H9 (cell line): ENCODE measurements around the gene PHKA2. TPM values are rescaled to one million over a fixed set of nuclear protein-coding genes. Genes with fewer than 3 reads are reported as not detected.
A peak's percentile ranks its signal among the peaks of the same experiment; 100 is the strongest.

ENCODE experiments used
- DNase-seq: peaks from one replicate; pipeline ENCODE4 v3.0.0-alpha.2; 2017
- H2AFZ ChIP-seq: one replicate; pipeline ENCODE4 v1.6.1; 2013; ENCODE audit warnings: mild to moderate bottlenecking, low read length, control low read depth, moderate library complexity
- H2AK5ac ChIP-seq: 2 replicates; pipeline ENCODE4 v1.6.1; 2013; ENCODE audit warnings: low read length, control low read depth, mixed read lengths; ENCODE audit not compliant: insufficient read length
- H2BK120ac ChIP-seq: one replicate; pipeline ENCODE4 v1.6.1; 2013; ENCODE audit warnings: low read depth, mild to moderate bottlenecking, low read length, control low read depth, inconsistent platforms; ENCODE audit not compliant: poor library complexity, severe bottlenecking
- H2BK12ac ChIP-seq: 2 replicates; pipeline ENCODE4 v1.6.1; 2013; ENCODE audit warnings: low read length, control low read depth, mixed read lengths, low read depth; ENCODE audit not compliant: insufficient read length
- H2BK15ac ChIP-seq: 2 replicates; pipeline ENCODE4 v1.6.1; 2013; ENCODE audit warnings: low read depth, low read length, control low read depth
- H2BK20ac ChIP-seq: one replicate; pipeline ENCODE4 v1.6.1; 2013; ENCODE audit warnings: low read depth, mild to moderate bottlenecking, low read length, control low read depth, inconsistent platforms; ENCODE audit not compliant: poor library complexity, severe bottlenecking
- H2BK5ac ChIP-seq: 2 replicates; pipeline ENCODE4 v1.6.1; 2013; ENCODE audit warnings: low read length, control low read depth, mixed read lengths; ENCODE audit not compliant: insufficient read length
- H3K14ac ChIP-seq: 2 replicates; pipeline ENCODE4 v1.6.1; 2013; ENCODE audit warnings: low read length, control low read depth; ENCODE audit not compliant: insufficient read depth
- H3K18ac ChIP-seq: 2 replicates; pipeline ENCODE4 v1.6.1; 2013; ENCODE audit warnings: low read depth, mild to moderate bottlenecking, mixed read lengths, low read length, control low read depth; ENCODE audit not compliant: insufficient read length
- H3K23ac ChIP-seq: 2 replicates; pipeline ENCODE4 v1.6.1; 2013; ENCODE audit warnings: low read length, control low read depth, mixed read lengths, low read depth; ENCODE audit not compliant: insufficient read length
- H3K23me2 ChIP-seq: 2 replicates; pipeline ENCODE4 v1.6.1; 2013; ENCODE audit warnings: low read depth, mild to moderate bottlenecking, mixed read lengths, low read length, control low read depth; ENCODE audit not compliant: insufficient read length, poor library complexity, severe bottlenecking
- H3K27ac ChIP-seq: 2 replicates; pipeline ENCODE4 v1.5.1; 2013; ENCODE audit warnings: low read length, control low read depth, mixed read lengths, low read depth; ENCODE audit not compliant: insufficient read length
- H3K27me3 ChIP-seq: 2 replicates; pipeline ENCODE4 v1.6.1; 2013; ENCODE audit warnings: low read length, control low read depth, inconsistent platforms; ENCODE audit not compliant: insufficient read depth
- H3K4ac ChIP-seq: 2 replicates; pipeline ENCODE4 v1.6.1; 2013; ENCODE audit warnings: low read depth, mild to moderate bottlenecking, control low read depth, inconsistent platforms, low read length, moderate library complexity
- H3K4me1 ChIP-seq: 2 replicates; pipeline ENCODE4 v1.6.1; 2013; ENCODE audit warnings: low read length, control low read depth, inconsistent platforms; ENCODE audit not compliant: insufficient read depth
- H3K4me2 ChIP-seq: 2 replicates; pipeline ENCODE4 v1.6.1; 2013; ENCODE audit warnings: low read length, control low read depth, mixed read lengths; ENCODE audit not compliant: insufficient read length, insufficient read depth
- H3K56ac ChIP-seq: 2 replicates; pipeline ENCODE4 v1.6.1; 2013; ENCODE audit warnings: low read depth, mild to moderate bottlenecking, mixed read lengths, low read length, control low read depth; ENCODE audit not compliant: insufficient read length
- H3K79me1 ChIP-seq: 2 replicates; pipeline ENCODE4 v1.6.1; 2013; ENCODE audit warnings: low read depth, mild to moderate bottlenecking, moderate library complexity, low read length, control low read depth, inconsistent platforms; ENCODE audit not compliant: insufficient read depth, poor library complexity, severe bottlenecking
- H3K79me2 ChIP-seq: 2 replicates; pipeline ENCODE4 v1.6.1; 2013; ENCODE audit warnings: low read length, control low read depth, inconsistent platforms; ENCODE audit not compliant: insufficient read depth
- H3K9ac ChIP-seq: 2 replicates; pipeline ENCODE4 v1.6.1; 2013; ENCODE audit warnings: low read length, control low read depth, mixed read lengths; ENCODE audit not compliant: insufficient read length; ENCODE audit errors: extremely low read depth
- H3K9me3 ChIP-seq: one replicate; pipeline ENCODE4 v1.6.1; 2013; ENCODE audit warnings: low read depth, low read length, inconsistent platforms; ENCODE audit not compliant: control insufficient read depth
- H3T11ph ChIP-seq: one replicate; pipeline ENCODE4 v1.6.1; 2013; ENCODE audit warnings: mild to moderate bottlenecking, low read length, control low read depth, inconsistent platforms
- H4K20me1 ChIP-seq: one replicate; pipeline ENCODE4 v1.6.1; 2013; ENCODE audit not compliant: control insufficient read depth, insufficient read length, insufficient read depth
- H4K5ac ChIP-seq: 2 replicates; pipeline ENCODE4 v1.6.1; 2013; ENCODE audit warnings: low read depth, mild to moderate bottlenecking, mixed read lengths, low read length, control low read depth; ENCODE audit not compliant: insufficient read length
- H4K8ac ChIP-seq: replicated peaks from 2 replicates; pipeline ENCODE4 v1.6.1; 2013; ENCODE audit warnings: low read length, control low read depth, mixed read lengths, low read depth; ENCODE audit not compliant: insufficient read length
- H4K91ac ChIP-seq: 2 replicates; pipeline ENCODE4 v1.6.1; 2013; ENCODE audit warnings: low read depth, mild to moderate bottlenecking, moderate library complexity, mixed read lengths, low read length, control low read depth; ENCODE audit not compliant: insufficient read length
- H3K27ac Mint-ChIP-seq, 3 experiments: 2 replicates in 2 of 3; 3 replicates in 1 of 3; pipeline ENCODE4 v1.8.0; 2020 to 2021; ENCODE audit warnings: mixed read lengths in 3 of 3, mild to moderate bottlenecking in 1 of 3, moderate library complexity in 1 of 3
- H3K27me3 Mint-ChIP-seq: 2 replicates; pipeline ENCODE4 v1.8.0; 2021; ENCODE audit warnings: low read depth, mild to moderate bottlenecking, moderate library complexity, mixed read lengths
- H3K36me3 Mint-ChIP-seq, 3 experiments: 2 replicates in 2 of 3; 3 replicates in 1 of 3; pipeline ENCODE4 v1.8.0; 2020 to 2021; ENCODE audit warnings: low read depth in 3 of 3, mixed read lengths in 3 of 3; ENCODE audit not compliant: insufficient read depth in 1 of 3
- H3K4me1 Mint-ChIP-seq, 2 experiments: 2 replicates each; pipeline ENCODE4 v1.8.0; 2020; ENCODE audit warnings: mixed read lengths in 2 of 2
- H3K4me3 Mint-ChIP-seq, 2 experiments: 2 replicates in 1 of 2; 3 replicates in 1 of 2; pipeline ENCODE4 v1.8.0; 2020 to 2021; ENCODE audit warnings: mild to moderate bottlenecking in 2 of 2, mixed read lengths in 2 of 2, moderate library complexity in 1 of 2
- H3K9me3 Mint-ChIP-seq, 2 experiments: 2 replicates in 1 of 2; 3 replicates in 1 of 2; pipeline ENCODE4 v1.8.0; 2020; ENCODE audit warnings: mild to moderate bottlenecking in 2 of 2, mixed read lengths in 2 of 2, moderate library complexity in 1 of 2
- CTCF ChIP-seq: fragments of 200-600 bp; sonication (generic); conservative IDR thresholded peaks from 3 replicates; pipeline ENCODE4 v1.8.0; 2021; ENCODE audit warnings: antibody characterized with exemption, mild to moderate bottlenecking
- WGBS: extraction: QIAGEN DNeasy Blood & Tissue Kit; methylation state at CpG from one replicate; pipeline ENCODE4 v1.1.7; 2013; ENCODE audit warnings: missing lambda C conversion rate, low lambda C conversion rate, mixed read lengths; ENCODE audit not compliant: insufficient read length; ENCODE audit errors: extremely low coverage; 5-methylcytosine and 5-hydroxymethylcytosine counted together
- total RNA-seq: library from RNA; stranded (reverse); gene quantifications from 2 replicates; pipeline ENCODE4 v1.2.1, GENCODE V29; 2021

Gene PHKA2
- total RNA-seq, 1 experiment from 2014 or later, result 24.2 TPM

- Histone ChIP-seq H3K79me1 (no peaks in the 10 kb centered on the region), H2BK120ac (no peak overlapping the region), H3K27me3 (no peaks in the 10 kb centered on the region), H3K27ac (no peak overlapping the region), H4K8ac (no peak overlapping the region), H3K79me2 (no peaks in the 10 kb centered on the region), H3K56ac (no peak overlapping the region), H3K14ac (no peak overlapping the region), H4K5ac (no peak overlapping the region), H4K20me1 (no peaks in the 10 kb centered on the region), H2BK12ac (no peak overlapping the region), H3K4me1 (no peaks in the 10 kb centered on the region), H3K9me3 (peaks cover 24% of the 10 kb centered on the region), H4K91ac (no peak overlapping the region), H3K23me2 (no peaks in the 10 kb centered on the region), H2BK15ac (no peak overlapping the region), H2BK20ac (no peak overlapping the region), H3T11ph (no peak overlapping the region), H3K18ac (no peak overlapping the region), H2BK5ac (no peak overlapping the region), H3K4me2 (no peak overlapping the region), H3K4ac (no peak overlapping the region), H2AK5ac (no peak overlapping the region), H3K9ac (no peak overlapping the region), H2AFZ (no peak overlapping the region), H3K23ac (no peak overlapping the region)
- Mint-ChIP-seq H3K36me3 (peaks cover 33 to 54% (median 50%) of the 10 kb centered on the region in 3 experiments), H3K27ac (peak overlapping the region in 1 of 3 experiments; percentile 52; a peak in 1 of 7 replicates), H3K4me3 (no peak overlapping the region), H3K27me3 (no peaks in the 10 kb centered on the region; the same call in none of the 2 replicates), H3K4me1 (no peaks in the 10 kb centered on the region), H3K9me3 (peaks cover 75 to 79% of the 10 kb centered on the region in 2 experiments)
- no peak for DNase-seq
- TF ChIP-seq CTCF, result no peak
- WGBS, result no CpG with 5 or more reads among the region's 6 CpGs
Measured at GRCh38 chrX:18946157-18946556, 37.8 kb downstream of the PHKA2 start.
